SIG-M5 (cell line): ENCODE results near the gene IZUMO1.

Experiments used
- DNase-seq: peaks from one replicate; lab custom pipeline; 2025; lab: John Stamatoyannopoulos, UW

Gene IZUMO1

DNA sequence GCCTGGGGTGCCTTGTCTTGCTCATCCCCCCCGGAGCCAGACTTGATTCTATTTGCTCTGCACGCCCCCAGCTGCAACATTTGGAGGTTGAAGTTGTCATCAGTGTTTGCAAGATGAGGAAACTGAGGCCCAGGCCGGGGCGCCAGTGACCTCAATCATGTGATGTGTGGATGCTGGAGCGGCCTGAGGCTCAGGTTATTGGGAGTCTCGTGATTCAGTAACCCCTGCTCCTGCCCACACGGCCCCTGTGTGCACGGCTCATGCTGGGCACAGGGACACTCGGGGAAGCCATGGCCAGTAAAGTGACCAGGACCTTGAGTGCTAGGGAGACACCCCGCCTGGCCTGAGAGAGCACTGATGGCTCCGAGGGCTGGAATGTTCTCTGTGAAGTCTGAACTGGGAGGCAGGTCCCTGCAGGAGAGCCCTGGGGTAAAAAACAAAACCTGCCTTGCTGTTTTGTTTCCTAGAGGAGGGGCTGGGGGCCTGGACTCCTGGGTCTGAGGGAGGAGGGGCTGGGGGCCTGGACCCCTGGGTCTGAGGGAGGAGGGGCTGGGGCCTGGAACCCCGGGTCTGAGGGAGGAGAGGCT, 10.5 kb upstream of the IZUMO1 start:
- DNase-seq: no peak

DNA sequence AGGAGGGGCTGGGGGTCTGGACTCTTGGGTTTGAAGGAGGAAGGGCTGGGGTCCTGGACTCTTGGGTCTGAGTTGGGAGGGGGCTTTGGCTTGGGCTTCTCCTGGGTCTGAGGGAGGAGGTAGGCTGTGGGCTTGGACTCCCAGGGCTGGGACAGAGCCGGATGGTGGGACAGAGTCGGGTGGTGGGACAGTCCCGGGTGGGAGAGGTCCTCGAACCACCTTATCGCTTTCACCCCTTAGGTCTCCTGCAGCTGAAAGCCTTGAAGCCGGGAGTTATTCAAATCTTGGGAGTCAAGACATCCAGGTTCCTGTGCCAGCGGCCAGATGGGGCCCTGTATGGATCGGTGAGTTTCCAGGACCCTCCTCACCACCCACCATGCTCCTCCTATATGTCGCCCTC, 10.0 kb upstream of the IZUMO1 start:
- no peak for DNase-seq

DNA sequence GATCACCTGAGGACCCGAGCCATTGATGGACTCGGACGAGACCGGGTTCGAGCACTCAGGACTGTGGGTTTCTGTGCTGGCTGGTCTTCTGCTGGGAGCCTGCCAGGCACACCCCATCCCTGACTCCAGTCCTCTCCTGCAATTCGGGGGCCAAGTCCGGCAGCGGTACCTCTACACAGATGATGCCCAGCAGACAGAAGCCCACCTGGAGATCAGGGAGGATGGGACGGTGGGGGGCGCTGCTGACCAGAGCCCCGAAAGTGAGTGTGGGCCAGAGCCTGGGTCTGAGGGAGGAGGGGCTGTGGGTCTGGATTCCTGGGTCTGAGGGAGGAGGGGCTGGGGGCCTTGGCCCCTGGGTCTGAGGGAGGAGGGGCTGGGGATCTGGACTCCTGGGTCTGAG, 9.5 kb upstream of the IZUMO1 start:
- no peak for DNase-seq

DNA sequence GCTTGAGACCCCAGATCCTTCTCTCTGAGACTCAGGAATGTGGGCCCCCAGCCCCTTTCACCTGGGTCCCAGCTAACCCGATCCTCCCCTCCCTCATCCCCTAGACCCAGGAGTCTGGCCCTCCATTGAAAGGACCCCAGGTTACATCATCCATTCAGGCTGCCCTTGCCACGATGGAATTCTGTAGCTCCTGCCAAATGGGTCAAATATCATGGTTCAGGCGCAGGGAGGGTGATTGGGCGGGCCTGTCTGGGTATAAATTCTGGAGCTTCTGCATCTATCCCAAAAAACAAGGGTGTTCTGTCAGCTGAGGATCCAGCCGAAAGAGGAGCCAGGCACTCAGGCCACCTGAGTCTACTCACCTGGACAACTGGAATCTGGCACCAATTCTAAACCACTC, 9.1 kb upstream of the IZUMO1 start:
- DNase-seq: no peak

DNA sequence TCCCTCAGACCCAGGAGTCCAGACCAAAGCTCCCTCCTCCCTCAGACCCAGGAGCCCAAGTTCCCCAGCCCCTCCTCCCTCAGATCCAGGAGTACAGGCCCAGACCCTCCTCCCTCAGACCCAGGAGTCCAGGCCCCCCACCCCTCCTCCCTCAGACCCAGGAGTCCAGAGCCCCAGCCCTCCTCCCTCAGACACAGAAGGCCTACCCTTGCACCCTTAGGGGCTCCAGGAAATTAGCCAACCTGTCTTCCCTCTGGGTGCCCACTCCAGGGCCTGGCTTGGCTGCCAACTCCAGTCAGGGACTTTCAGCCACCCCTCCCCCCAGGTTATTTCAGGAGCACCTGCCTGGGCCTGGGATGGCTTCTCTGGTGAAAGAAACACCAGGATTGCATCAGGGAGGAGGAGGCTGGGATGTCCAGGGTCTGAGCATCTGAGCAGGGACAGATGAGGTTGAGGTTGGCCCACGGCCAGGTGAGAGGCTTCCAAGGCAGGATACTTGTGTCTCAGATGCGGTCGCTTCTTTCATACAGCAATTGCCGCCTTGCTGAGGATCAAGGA, 8.5 kb upstream of the IZUMO1 start, which contains the start of gene FGF21:
Gene FGF21 (plus strand): TSS at position 441 of the 558 bp plus-strand sequence. CDS start 713 bp downstream, outside the sequence.
- no peak for DNase-seq

DNA sequence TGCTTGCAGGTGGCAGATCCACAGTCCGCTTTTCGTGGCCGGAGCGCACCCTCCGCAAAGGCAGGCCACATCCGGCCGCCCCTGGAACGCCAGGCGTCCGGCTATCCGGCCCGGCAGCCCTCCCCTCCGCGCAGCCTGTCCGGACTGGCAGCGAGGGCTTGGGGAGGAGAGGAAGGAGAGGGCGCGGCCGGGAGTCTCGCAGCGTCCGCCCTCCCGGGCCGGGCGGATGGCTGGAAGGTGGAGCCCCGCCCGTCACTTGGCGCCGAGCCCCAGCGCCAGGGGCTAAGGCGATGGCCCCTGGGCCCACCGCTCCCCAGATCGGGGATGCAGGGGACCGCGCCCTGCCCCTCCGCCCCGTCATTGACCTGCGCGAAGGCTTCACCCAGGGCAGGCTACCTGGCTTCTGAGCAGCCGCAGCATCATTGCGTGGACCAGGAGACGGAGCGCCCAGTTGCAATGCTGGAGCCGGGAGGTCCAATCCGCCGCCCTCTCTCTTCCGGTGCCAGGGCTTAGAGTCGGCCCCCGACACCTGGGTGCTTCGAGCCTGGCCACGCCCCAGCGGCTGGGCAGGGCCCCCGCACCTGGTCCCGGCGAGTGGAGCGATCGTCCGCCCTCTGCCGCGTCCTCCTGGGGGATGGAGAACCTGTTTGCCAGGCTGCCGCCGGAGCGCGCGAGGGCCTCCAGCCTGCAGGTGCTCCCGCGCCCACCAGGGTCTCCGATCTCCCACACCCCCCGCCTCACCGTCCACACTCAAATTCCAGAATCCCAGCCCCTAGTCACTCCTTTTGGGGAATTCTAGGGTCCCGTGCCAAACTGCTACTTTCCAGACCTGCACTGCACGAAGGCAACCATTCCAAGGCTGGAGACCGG, 6.0 kb upstream of the IZUMO1 start, which contains the start of gene FUT1:
Gene FUT1 (minus strand): TSS at position 146 of the 870 bp plus-strand sequence. CDS start 1,360 bp downstream, outside the sequence.
- no peak for DNase-seq

DNA sequence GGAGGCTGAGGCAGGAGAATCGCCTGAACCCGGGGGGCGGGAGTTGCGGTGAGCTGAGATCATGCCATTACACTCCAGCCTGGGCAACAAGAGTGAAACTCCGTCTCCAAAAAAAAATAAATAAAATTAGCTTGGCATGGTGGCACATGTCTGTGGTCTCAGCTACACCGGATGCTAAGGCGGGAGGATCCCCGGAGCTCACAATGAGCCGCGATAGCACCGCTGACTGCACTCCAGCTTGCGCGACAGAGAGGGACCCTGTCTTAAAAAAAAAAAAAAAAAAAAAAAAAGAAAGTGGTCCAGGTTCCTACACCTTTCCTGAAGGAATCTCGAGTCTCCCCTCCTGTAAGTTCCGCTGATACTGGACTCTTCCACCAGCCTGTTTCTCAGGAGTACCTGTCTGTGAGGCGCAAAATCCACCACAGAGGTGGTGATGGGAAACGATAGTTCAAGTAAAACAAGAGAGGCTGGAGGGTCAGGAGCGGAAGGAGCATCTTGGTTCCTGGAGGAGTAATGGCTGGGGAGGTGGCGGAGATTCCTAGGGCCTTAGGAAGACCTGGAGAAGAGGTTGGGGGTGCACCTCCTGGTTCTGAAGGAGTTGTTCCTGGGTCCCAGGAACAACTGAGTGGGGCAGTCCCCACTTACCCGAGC, 5.3 kb upstream of the IZUMO1 start:
- DNase-seq: no peak

DNA sequence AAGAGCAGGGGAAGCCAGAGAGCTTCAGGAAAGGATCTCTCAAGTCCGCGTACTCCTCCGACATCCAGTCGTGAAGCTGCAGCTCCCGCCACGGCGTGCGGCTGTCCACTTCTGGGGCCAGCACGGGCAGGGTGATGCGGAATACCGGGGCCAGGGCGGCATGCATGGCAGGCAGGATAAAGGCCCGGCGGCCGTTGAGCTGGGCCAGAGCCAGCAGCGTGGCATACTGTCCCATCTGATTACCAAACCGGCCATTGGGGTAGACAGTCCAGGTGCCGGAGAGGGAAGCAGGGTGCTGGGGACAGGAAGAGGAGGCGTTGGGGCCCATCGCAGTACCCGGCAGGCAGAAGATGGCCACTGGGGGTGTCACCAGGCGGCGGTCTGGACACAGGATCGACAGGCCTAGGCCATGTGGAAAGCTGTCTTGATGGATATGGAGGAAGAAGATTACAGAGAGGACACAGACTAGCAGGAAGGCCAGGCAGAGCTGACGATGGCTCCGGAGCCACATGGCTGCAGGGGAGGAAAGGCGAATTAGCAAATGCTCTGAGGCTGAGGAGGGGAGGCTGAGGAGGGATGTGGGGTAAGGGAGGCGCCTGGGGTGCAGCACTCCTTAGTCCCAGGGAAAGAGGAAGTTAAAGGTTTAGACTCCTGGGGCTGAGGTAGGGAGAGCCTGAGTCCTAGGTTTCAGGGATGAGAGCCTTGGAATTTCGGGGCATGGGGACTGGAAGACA, 4.2 kb upstream of the IZUMO1 start:
- DNase-seq: no peak

DNA sequence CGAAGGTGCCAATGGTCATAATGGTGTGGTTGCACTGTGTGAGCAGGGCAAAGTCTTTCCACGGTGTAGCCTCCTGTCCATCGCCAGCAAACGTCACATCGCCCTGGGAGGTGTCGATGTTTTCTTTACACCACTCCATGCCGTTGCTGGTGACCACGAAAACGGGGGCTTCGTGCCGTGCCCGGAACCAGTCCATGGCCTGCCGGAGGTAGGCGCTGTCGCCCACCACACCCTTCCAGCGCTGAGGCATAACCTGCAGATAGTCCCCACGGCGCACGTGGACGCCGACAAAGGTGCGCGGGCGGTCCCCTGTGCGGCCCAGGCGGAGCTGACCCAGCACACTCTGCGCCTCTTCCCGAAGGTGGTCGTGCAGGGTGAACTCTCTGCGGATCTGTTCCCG, 3.6 kb upstream of the IZUMO1 start:
- DNase-seq: no peak

DNA sequence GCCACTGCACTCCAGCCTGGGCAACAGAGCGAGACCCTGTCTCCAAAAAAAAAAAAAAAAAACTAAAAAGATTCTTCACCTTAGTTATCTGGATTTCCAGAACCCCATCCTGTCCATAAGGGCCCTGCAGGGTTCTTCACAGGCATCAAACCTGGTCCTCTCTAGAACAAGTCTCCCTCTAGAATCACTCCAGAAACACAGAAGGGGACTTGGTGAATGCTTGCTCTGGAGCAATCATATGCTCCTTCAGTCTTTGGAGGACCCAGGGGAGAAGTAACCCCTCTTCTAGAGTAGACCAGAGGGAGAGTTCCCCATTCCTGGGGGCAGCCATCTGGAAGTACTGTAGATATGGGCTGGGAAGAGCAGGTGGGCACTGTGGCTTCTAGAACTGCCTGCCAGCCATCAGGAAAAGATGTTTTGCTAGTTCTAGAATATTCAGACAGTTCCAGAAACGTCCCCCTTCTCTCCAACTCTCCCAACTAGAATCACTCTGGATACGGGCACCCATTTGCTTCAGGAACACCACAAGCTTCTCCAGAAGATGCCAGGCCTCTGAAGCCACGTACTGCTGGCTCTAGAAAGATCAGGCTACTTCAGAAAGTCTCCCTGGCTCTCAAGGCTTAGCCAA, 3.0 kb upstream of the IZUMO1 start:
- DNase-seq: no peak

DNA sequence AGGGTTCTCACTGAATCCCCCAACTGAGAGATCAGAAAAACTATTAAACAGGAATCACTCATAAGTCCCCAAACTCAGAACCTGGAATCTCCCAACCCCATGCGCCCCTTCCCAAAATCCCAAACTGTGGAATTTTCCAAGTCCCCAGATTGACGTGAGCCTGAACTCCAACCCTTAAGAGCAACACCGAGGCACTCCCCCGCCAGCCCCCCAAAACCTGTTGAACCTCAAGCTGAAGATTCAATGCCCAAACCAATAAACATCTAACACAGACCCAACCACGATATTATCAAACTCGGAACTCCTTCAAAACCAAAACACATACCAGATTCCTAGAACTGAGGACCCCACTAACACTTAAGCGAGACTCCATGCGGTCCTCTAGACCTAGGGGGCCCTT, 599 bp downstream of the IZUMO1 start:
- no peak for DNase-seq

DNA sequence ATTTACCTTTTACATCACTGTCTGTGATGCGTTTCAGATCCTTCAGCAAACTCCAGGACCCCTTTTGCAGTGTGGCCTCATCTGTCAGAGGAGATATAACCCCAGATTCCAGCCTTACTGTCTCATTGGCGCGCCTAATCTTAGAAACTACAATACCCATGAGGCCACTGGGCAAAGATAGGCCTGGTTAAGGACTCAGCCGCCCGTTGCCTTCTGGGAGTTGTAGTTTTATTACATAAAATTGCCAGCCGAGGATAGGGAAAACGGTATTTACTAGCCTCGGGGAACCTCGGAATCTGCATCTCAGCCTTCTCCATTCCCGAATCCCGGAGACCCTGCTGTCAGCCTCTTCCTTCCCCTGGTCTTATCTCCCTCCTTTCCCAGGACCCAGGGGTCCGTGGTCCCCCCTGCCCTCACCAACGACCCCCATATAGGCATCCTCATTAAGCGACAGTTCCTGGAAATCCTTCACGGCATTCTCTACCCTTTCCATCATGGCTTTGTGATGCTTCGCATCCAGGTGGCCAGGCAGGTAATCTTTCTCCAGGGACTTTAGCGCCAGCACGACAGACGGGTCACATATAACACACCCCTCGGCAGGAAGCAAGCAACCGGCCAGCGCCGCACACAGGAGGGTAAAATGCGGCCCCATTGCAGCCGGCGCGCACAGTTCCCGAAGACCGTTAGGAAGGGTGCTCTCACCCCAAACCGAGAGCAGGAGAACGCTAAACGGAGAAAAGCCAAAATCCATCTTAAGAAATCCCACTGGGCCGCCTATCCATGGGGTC, 1.3 kb downstream of the IZUMO1 start:
- no peak for DNase-seq

DNA sequence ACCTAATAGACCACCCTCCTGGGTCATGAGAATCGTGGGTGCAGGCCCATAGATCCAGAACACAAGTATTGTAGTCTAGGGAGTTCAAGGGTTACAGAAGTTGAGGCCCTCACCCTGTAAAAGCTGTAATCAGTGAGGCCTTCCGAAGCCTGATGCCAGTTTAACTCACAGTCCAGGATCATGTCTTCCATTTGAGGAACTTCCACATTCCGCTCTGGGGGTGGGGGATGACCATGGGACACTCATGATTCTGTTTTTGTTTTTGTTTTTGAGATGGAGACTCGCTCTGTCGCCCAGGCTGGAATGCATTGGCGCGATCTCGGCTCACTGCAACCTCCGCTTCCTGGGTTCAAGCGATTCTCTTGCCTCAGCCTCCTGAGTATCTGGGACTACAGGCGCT, 4.6 kb downstream of the IZUMO1 start:
- DNase-seq: no peak

DNA sequence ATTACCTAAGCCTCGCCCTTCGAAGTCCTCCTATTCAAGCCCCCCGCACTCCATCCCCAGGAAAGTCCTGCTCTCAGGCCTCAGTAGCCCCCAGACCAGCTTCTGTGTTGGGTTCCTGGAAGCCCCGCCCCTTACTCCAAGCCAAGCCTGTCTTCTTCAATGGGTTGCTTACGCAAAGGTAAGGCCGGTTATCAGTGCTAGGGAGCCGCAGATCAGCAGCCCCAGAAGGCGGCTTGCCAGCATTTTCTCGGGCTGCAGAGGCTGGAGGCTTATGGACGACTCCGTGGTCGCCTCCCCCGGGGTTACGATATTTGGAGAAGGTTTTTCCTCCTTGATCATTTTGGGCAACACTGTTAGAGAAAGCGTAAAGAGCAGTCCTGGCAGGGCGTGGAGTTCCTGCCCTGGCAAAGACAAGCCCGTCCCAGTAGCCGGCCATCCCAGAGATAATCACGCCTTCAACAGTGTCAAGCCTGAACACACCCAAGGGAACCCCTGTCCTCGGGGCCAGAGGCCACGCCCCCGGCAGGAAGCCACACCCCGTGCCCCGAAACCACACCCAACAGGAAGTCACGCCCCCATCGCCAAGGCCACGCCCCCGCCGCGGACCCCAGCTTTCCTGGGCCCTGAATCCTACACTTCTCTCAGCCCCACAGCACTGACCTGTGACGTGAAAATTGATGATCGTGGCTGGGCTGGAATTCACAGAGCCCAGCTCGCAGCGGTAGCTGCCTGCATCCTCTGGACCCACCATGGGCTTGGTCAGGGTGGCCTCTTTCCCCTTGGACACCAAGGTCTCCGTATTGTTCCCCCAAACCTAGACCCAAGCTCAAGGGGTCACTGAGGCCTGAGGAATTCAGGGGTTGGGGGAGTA, 5.3 kb downstream of the IZUMO1 start:
- DNase-seq: no peak

DNA sequence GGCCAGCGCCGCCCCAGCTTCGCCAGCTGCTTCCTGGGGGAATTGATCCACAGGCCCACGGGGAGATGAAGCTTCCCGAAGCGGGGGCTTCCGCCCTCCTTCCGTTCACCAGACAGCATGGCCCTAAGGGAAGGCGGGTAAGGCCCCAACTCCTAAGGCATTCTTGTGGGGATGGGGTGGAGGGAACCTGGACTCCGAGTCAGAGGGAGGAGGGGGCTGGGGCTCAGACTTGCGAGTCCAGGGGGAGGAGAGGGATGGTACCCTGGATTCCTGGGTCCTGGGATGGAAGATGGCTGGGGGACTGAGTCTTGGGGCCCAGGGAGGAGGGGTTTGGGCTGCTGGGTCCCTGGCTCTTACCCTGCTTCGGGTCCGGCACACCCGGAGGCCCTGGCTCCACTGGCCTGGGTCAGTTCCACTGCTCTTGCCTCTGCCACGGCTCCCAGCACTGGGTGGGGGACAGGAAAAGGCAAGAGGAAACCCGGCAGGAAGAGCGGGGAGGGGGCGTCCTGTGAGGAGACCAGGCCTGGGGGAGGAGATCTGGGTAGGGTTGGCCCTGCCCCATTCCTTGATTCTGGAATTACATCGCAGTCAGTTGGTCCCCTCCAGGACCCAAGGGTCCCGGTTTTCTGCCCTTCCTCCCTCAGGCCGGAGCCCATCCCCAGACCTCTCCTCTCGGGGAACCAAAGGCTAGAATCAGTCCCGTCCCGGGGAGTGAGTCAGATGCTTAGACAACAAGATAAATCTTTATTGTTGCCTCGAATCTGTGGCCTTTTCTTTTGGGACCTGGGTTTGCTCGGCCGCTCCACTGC, 6.3 kb downstream of the IZUMO1 start, which contains the start of gene RASIP1:
Gene RASIP1 (minus strand): TSS at position 447 of the 809 bp plus-strand sequence. CDS start 328 bp downstream, at position 119.
- DNase-seq: no peak

DNA sequence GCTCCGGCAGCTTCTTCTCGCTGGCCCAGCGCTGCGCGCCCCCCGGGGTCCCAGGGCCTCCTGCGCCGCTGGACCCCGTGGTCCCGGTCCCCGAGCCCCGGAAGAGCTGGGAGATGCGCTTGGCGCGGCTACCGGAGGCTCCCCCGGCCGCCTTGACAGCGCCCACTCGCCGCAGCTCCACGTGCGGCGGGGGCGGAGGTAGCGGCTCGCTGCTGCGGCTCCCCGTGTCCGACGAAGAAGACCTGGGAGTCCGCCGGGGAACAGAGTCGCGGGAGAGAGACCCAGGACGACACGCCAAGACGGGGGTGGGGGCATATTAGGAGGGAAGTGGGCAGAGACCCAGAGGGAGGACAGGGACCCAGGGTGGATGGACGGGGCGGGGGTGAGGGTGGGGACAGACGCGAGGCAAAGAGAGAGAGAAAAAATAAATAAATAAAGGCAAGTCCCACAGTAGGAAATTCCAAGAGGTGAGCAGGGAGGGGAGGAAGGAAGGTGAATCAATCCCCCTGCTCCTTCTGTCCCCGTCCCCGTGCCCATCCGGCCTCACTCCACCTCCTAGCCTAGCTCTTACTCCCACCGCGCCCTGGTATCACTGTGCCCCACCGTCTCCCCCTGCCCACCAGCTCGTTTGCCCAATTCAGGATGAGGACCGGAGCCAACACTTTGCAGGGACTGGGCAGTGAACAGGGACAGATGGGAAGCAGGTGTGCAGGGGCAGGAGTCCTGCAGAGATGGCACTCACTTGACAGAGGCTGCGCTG, 7.1 kb downstream of the IZUMO1 start:
- no peak for DNase-seq

DNA sequence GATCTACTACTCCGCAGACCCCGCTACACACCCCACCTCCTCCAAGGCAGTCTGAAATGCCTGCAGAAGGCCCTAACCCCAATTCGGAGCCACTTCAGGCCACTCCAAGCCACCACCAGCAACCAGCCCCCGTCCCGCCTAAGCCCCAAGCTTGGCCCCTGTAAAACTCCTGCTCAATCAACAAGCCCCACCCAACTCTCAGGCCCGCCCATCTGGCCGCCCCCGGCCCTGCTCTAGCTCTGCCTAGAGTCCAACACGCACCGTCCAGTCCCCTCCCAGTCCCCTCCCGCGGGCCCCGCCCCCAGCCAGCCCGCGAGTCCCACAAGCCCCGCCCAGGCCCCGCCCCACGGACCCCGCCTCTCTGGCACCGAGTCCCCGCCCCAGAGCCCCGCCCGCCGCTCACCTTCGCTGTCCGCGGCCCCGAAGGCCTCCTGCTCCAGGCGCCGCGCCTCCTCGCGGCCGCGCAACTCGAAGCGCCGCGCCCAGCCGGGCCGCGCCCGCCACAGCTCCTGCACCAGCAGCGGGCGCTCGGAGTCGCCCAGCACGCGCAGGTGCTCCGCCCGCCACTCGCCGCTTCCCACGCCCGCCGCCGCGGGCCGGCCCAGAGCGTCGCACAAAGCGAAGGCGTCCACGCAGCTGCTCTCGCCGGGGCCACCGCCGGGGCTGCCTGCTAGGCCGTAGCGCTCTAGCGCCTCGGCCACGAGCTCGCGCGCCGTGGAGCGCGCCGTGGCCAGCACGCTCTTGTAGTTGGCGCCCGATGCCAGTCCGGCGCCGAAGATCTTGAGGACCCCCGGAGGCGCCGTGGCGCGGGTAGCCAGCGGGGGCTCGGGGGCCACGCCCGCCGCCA, 7.9 kb downstream of the IZUMO1 start:
- DNase-seq: no peak
